NOMO-1 (cell line): ENCODE results near the gene ARHGAP8.

Experiments used
- DNase-seq, 2 experiments: peaks; one replicate each; lab custom pipeline; 2025; ENCODE audit not compliant: unreplicated experiment in 2 of 2; lab: John Stamatoyannopoulos, UW

The ARHGAP8 gene

DNA sequence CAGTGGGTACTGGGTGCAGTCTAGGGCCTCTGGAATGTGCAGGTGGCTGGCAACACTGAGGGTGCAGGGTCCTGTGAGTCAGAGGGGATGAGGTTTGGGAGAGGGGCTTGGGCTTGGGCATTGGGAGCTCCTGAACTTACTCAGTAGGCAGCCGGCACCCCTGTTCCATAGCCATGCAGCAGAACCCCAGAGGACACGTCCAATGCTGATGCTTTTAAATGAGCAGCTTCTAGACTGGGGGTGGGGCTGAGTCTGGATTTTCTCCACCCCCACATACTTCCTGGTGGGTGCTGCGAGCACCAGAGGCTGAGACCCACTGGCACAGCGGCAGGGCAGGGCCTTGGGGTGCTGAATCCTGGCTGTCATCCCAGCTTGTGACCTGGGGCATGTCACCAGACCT lies 71.4 kb downstream of the ARHGAP8 start:
- no peak for DNase-seq

DNA sequence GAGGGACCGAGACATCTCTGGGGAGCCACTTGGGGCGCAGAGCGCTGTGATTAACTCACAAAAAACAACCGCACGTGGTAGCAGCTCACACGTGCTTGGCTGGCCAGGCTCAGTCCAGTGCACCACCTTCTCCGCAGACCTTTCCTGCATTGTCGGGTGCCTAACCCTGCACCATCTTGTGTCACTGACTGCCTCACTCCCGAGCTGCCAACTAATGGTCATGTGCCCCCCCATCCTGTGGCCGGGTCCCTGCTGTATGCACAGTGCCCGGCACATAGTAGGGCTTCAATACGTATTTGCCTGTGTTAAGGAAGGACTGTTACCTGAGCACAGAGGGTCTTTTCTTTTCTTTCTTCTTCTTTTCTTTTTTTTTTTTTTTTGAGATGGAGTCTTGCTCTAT lies 71.9 kb downstream of the ARHGAP8 start:
- DNase-seq, result no peak

DNA sequence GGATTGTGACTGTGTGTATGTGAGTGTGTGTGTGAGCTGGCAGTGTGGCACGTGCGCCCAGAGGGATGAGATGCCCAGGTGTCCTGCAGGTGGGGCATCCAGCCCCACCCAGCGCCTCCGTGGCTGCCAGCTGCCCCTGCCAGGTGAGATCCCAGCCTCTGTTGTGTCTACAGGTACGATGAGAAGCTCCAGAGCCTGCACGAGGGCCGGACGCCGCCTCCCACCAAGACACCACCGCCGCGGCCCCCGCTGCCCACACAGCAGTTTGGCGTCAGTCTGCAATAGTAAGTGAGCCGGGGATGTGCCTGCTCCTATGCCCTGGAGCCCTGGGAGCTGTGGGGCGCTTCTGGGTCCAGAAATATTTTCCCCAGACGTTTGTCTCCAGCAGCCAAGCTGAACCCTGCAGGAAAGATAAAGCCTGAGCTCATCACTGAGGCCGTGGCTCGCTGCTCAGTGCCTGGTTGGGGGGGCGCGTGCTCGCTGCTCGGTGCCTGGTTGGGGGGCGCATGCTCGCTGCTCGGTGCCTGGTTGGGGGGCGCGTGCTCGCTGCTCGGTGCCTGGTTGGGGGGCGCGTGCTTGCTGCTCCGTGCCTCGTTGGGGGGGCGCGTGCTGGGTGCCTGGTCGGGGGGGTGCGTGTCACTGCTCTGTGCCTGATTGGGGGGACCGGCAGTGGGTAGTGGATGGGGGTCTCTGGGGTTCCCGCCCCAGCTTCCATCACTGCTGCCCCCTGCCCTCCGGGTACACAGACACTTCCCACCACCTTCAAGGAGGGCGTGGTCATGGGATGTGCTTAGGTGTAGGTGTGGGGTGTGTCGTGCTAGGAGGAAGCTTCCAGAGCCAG lies 73.2 kb downstream of the ARHGAP8 start:
- no peak for DNase-seq

DNA sequence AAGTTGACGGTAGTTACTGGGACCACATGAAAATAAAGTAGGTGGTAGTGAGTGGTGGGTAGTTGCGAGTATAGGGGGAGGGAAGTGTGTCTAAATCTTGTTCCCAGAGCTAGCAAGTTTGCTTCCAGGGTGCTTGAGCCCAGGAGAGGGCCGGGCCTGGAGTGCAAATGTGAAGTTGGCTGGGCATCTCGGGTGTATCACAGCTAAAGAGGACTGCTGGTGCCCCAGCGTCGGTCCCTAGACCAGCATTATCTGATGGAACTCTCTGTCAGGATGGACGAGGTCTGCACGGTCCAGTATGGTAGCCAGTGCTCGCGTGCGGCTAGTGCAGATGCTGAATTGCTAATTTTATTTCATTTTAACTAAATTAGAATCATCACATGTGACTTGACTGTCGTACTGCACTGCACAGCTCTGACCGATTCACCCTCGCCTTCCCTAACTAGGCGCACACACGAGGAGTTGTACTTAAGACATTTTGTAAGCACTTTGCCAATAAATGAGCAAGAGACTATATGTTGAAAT lies 75.4 kb downstream of the ARHGAP8 start:
- DNase-seq, result no peak

DNA sequence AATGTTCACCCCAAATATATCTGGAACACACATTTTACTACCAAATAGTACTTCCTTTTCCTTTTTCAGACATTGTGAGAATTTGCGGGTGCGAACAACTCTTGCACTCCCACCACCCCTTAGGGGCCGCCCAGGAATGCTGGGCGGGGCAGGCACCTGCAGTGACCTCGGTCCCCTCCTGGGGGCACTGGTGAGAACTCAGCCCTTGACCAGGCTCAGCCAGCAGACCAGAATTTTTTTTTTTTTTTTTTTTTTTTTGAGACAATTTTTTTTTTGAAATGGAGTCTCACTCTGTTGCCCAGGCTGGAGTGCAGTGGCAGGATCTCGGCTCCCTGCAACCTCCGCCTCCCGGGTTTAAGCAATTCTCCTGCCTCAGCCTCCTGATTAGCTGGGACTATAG lies 75.8 kb downstream of the ARHGAP8 start:
- no peak for DNase-seq

DNA sequence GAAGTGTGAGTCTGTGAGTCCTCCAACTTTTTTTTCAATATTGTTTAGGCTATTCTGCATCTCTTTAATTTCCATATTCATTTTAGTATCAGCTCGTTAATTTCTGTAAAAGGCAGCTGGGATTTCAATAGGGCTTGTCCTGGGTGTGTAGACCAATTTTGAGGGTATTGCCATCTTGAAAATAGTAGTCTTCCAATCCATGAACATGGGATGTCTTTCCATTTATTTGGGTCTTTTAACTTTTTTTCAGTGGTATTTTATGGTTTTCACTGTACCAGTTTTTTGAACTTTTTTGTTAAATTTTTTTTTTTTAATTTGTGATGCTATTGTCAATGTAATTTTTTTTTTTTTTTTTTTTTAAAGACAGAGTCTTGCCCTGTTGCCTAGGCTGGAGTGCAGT lies 79.5 kb downstream of the ARHGAP8 start:
- no peak for DNase-seq

DNA sequence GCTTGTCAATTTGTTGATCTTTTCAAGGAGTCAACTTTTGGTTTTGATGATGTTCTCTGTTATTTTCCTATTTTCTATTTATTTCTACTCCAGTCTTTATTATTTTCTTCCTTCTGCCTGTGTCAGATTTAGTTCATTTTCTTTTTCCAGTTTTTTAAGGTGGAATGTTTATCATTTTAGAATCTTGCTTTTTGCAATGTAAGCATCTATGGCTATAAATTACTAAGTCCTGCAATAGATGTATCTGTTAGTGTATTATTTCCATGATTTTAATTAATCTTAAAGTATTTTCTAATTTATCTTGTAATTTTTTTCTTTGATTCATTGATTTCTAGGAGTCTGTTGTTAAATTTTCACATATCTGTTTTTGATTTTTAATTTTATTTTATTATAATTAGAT lies 81.7 kb downstream of the ARHGAP8 start:
- no peak for DNase-seq

DNA sequence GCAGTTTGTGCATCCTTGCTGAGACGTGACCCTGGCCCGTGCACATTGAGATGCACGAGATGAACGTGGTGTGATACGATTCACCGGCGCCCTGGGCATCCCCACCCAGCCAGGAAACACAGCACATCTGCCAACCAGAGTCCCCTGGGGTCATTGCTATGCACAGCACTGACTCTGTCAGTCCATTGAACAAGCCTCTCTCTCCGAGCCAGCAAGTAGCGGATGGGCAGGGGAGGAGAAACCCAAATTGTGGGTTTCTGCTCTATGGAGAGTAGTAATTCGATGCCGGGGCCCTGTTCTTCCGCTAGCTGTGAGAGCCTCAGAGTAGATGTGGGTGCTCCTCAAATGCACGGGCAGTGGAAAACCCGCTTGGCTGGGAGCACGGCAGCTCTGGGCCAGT lies 85.1 kb downstream of the ARHGAP8 start:
- no peak for DNase-seq

DNA sequence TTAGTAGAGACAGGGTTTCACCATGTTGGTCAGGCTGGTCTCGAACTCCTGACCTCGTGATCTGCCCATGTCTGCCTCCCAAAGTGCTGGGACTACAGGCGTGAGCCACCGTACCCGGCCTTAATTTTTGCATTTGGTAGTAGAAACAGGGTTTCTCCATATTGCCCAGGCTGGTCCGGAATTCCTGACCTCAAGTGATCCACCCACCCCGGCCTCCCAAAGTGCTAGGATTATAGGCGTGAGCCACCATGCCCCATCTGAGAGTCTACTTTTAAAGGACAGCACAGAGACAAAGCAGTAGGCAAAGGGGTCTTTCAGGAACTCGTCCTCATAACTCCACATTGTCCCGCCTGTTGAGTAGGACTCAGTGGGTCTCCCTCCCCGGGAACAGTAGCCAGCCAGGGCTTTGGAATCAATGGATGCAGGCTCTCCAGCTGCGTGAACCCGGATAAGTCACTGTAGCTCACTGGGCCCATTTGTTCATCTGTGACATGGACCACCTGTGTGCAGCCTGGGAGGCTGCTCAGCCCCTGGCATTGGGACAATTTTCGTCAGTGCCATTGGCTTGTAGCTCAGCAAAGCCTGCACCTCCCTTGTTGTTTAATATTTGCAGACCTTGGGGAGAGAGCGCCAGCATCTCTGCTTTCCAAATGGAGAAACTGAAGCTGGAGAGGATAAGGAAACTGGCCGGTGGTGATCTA lies 86.1 kb downstream of the ARHGAP8 start:
- DNase-seq, result no peak

DNA sequence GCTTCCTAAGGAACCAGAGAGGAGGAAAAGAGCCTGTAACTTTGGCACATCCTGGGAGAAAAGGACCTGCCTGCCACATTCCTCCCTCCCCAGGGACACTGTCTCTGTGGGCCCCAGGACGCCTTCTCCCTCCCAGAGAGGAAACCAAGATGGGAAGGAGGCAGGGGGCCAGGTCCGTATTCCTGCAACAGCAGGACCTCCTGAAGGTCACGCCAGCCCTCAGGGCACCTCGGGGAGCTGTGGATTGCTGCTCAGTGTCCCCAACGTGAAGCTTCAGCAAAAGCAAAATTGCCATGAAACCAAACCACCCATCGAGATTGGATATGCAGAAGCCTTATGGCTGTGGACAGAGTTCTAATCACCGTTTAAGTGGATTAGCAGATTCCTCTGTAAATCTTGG lies 86.7 kb downstream of the ARHGAP8 start:
- DNase-seq, result no peak

DNA sequence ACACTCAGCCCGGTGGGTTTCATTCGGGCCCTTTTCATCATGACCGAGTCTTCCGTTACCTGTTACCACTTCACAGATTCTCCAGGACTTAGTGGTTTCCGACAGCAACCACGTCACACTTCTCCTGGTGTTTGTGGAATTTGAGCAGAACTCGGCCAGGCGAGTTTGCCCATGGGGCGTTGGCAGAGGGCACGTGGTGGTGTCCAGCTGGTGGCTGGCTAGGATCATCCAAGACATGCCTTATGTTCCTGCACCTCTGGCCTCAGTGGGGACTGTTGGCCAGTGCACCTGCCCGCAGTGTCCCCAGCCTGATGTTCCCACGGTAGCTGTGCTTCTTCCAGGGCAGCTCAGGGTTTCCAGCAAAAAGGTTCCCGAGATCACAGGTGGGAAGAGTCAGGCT lies 87.3 kb downstream of the ARHGAP8 start:
- DNase-seq, result no peak

DNA sequence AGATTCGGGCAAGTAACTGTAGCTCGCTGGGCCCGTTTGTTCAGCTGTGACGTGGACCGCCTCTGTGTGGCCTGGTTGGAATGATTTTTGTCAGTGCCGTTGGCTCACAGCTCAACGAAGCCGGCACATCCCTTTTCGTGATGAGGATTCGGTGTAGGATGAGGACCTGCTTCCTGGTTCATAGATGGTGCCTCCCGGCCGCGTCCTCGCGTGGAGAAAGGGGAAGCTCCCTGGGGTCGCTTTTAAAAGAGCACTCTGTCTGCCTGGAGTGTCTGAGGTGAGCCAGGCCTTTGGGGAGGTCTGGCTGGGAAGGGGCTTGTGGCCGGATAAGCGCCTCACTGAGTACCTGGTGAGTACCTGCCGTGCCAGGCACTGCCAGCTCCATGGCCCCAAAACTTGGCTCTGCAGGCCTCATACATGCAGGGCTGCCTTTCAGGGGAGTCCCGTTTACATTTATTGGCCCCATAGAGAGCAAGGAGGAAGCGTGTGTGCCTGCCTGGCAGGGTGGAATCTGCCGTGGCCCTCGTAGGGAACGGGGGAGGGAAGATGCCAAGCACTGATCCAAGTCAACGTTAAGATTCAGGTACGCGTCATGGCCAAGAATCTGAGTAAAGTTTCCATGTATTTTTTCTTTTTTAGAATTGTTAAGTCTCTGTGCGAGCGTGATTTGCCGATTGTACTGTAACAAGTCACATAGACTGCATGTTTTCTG lies 88.4 kb downstream of the ARHGAP8 start:
- no peak for DNase-seq

DNA sequence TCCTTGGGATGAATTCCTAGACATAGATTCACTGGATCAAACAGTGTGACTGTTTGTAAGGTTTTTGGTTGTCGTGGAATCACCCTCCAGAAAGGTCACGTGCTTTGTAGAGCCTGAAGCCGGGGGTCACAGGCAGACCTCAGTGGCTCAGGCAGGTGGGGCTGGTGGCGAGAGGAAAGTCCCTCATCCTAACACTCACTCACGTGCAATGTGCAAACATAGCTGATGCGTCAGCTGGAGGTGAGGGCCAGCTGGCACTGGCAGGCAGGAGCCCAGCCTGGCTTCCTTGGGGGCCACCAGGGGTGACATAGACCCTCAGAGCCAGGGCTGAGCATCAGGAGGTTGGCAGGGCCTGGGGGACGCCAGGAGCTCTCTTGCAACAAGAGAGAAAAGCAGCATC lies 90.0 kb downstream of the ARHGAP8 start:
- DNase-seq, result no peak

DNA sequence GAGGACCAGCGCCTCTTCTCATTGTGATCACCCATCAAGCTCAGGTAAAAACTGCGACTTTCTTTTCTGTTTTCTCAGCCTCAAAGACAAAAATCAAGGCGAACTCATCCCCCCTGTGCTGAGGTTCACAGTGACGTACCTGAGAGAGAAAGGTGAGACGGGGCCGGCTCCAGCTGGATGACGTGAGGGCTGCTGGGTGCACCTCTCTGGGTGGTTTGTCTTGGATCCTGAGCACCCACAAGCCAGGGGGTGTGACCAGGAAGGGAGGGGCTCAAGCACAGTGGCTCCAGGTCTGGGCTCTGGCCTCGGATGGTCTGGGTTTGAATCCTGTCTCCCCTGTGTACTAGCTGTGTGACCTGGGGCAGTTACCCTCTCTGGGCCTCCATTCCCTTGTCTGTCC lies 92.8 kb downstream of the ARHGAP8 start:
- no peak for DNase-seq

DNA sequence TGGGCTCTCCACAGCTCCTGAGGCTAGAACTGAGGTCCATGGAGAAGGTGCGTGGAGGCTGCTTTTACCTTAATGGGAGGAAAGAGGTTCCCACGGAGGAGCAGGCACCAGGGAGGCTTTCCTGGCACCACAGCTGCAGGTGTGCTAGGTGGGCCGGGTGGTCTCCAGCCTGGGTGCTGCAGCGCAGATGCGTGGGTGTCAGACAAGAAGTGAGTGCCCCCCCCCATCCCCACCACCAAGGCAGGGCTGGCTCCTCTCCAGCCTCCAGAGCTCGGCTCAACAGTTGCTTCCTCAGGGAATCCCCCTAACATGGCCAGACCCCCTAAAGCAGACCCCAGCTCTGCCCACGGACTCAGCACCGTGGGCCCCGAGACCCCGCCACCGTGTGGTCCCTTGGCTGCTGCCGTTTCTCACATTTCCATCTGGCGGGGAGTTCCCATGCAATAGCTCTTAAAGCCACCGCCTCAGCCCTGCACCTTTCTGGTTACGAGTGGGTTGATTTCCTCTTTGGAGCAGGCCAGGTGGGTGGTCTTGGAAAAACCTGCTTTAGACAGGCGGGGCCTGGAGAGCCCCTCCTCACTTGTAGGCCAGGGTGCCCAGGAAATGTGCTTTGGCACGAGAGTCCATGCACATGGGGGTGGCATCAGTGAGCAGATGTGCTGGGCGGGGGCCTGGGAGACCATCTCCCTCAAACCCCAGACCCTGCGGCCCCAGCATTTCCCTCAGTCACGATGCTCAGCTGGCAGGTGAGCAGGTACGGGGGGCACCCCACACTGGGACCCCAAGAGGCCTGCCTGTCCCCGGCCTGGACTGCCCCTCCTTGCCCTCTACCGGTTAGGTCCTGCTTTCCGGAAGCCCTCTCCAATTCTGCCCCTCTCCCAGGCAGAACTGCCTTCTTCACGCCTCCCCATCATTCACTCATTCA lies 93.7 kb downstream of the ARHGAP8 start:
- no peak for DNase-seq

DNA sequence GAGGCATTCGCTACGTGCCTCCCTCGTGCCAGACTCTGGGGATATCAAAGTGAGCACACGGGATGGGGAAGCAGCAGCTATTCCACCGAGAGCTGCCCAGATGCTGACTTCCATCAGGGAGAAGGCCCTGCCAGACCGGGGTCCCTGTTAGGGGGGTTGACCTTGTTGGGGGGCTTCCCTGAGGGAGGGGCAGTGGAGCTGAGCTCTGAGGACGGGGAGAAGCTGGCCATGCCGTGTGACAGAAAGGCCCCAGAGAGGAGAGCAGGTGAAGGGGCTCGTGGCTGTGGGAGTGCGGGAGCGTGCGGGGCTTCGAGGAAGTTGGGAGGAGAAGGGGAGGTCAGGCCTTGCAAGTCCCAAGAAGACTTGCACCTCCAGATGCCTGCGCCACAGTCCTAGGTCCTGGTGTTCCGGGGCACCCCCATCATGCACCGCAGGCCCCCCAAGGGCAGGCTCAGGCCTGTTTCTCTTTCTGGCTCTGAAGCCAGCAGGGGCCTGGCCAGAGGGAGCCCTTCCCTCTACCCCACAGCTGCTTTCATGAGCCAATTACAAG lies 94.4 kb downstream of the ARHGAP8 start:
- DNase-seq, result no peak

DNA sequence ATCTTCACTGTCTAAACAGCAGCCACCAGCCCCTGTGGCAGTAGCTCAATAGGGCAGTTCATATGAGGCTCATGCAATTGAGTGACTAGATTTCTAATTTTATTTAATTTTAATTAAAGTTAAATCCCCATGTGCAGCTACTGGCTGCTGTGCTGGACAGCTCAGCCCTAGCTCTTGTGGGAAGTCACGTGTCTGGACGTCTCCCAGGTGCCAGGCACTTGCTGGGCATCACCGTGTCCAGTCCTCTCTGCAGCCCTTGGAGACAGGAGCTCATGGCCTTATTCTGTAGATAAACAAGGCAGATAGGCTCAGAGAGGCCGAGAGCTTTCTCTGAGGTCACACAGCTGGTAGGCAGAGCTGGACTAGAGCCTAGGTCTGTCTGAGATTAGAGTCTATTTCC lies 95.0 kb downstream of the ARHGAP8 start:
- DNase-seq, result no peak

DNA sequence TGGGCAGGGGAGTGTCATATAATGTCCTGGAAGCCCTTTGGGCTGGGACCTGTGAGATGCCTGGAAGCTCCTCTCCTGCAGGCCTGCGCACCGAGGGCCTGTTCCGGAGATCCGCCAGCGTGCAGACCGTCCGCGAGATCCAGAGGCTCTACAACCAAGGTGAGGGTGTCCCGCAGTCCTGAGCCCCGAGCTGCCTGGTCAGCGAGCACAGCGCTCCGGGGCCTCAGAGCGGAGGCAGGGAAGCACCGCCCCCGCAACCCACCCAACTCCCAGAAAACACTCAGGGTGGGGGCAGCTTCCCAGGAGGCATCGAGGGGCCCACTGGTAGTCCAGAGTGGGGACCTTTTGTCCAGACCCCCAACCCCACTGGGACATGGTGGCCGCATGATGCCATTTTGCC lies 95.5 kb downstream of the ARHGAP8 start:
- DNase-seq, result no peak

DNA sequence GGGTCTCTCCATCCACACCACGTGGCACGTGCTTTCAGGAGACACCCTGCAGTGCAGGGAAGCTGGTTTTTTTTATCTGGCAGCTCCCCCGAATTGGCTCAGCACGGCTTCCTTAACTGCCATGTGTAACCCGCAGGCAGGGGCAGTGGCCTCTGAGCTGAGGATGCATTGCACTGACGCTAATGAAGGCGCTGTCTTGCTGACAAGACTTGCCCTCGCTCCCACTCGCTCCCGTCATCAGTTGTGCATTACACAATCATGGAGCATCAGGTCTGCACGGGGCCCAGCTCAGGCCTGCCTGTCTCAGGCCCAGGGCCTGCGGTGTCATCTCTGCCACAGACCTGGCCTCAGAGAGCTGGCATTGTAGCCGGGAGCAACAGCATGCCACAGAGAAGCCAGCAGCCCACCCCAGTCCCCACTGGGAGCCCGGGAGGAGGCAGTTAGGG lies 95.9 kb downstream of the ARHGAP8 start:
- DNase-seq, result no peak

DNA sequence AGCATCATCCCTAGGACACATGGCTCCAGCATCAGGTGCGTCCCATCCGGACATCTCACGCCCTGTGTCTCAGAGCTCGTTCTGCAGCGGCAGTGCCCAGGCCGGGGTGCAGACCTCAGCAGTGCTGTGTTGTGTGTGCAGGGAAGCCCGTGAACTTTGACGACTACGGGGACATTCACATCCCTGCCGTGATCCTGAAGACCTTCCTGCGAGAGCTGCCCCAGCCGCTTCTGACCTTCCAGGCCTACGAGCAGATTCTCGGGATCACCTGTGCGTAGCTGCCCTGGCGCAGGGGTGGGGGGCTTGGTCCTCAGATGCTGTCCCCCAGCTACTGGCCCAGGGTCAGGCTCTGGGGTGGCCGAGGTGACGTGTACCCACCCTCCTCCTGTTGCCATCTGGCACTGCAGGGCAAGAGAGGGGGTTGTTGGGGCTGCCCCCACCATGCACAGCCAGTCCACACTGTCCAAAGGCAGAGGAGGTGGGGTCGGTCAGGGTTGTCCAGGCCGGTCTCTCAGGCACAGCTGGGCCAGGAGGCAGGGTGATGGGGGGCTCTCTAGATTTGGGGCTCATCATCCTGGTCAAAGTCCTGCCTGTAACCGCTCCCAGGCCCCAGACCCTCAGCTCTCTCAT lies 96.5 kb downstream of the ARHGAP8 start:
- no peak for DNase-seq
